Activated CD4-positive, alpha-beta T cell treated with anti-CD3 and anti-CD28 coated beads, Interleukin-2, amount 10 ng/mL, durations not matched to agents 24 days and 14 days (primary cell): Measurements from ENCODE around the gene PDE8B. TPM values are rescaled to one million over a fixed set of nuclear protein-coding genes. Genes with fewer than 3 reads are reported as not detected.

Source experiments
- DNase-seq: peaks from one replicate; pipeline ENCODE4 v3.0.0; 2022
- H3K27ac Mint-ChIP-seq: one replicate; pipeline ENCODE4 v1.8.0; 2022; ENCODE audit warnings: mild to moderate bottlenecking, mixed read lengths
- H3K27me3 Mint-ChIP-seq: one replicate; pipeline ENCODE4 v1.8.0; 2022; ENCODE audit warnings: mixed read lengths
- H3K36me3 Mint-ChIP-seq: one replicate; pipeline ENCODE4 v1.8.0; 2022; ENCODE audit warnings: low read depth, mild to moderate bottlenecking, mixed read lengths
- H3K4me1 Mint-ChIP-seq: one replicate; pipeline ENCODE4 v1.8.0; 2021; ENCODE audit warnings: mixed read lengths
- H3K4me3 Mint-ChIP-seq: one replicate; pipeline ENCODE4 v1.8.0; 2022; ENCODE audit warnings: mild to moderate bottlenecking, moderate library complexity, mixed read lengths
- H3K9me3 Mint-ChIP-seq: one replicate; pipeline ENCODE4 v1.8.0; 2021; ENCODE audit warnings: mixed read lengths
- intact Hi-C: fragments of 100-400 bp; cut with micrococcal nuclease; formaldehyde crosslinking; loops from one replicate; pipeline ENCODE4 v1.15.1; 2023
- total RNA-seq: library from RNA; stranded (reverse); gene quantifications from 2 replicates; pipeline ENCODE4 v1.2.3, GENCODE V29; 2022

The PDE8B gene
- total RNA-seq, 1 donor from 2014 or later: 0.19 TPM

- Mint-ChIP-seq H3K27me3 (peaks cover 12% of the 10 kb centered on the region), H3K4me1 (peaks cover 2% of the 10 kb centered on the region), H3K9me3 (peaks cover 6% of the 10 kb centered on the region), H3K27ac (no peak overlapping the region), H3K4me3 (no peak overlapping the region), H3K36me3 (no peaks in the 10 kb centered on the region)
- intact Hi-C loops: no loop called here
- DNase-seq: no peak
Observed at GRCh38 chr5:77230727-77231470, 20.4 kb downstream of the PDE8B start.

GRCh38 chr5:77231471-77232138, 21.1 kb downstream of the PDE8B start:
- H3K4me3 Mint-ChIP-seq: no peak overlapping the region
- no peaks in the 10 kb centered on the region for H3K36me3 Mint-ChIP-seq
- no peak for DNase-seq
- H3K9me3 Mint-ChIP-seq: peaks cover 11% of the 10 kb centered on the region
- peaks cover 17% of the 10 kb centered on the region for H3K27me3 Mint-ChIP-seq
- no peak overlapping the region for H3K27ac Mint-ChIP-seq
- peaks cover 2% of the 10 kb centered on the region for H3K4me1 Mint-ChIP-seq
- intact Hi-C loops: no loop called here

GRCh38 chr5:77232574-77233358, 22.3 kb downstream of the PDE8B start:
- Mint-ChIP-seq H3K4me3 (no peak overlapping the region), H3K4me1 (peaks cover 2% of the 10 kb centered on the region), H3K27ac (no peak overlapping the region), H3K36me3 (no peaks in the 10 kb centered on the region), H3K27me3 (peaks cover 19% of the 10 kb centered on the region), H3K9me3 (peaks cover 11% of the 10 kb centered on the region)
- no peak for DNase-seq
- intact Hi-C loops: no loop called here

GRCh38 chr5:77235846-77236721, 25.6 kb downstream of the PDE8B start:
- Mint-ChIP-seq H3K9me3 (peaks cover 6% of the 10 kb centered on the region), H3K27ac (no peak overlapping the region), H3K4me1 (no peaks in the 10 kb centered on the region), H3K27me3 (peaks cover 32% of the 10 kb centered on the region), H3K4me3 (no peak overlapping the region), H3K36me3 (no peaks in the 10 kb centered on the region)
- intact Hi-C loops: no loop called here
- no peak for DNase-seq

- no peaks in the 10 kb centered on the region for H3K36me3 Mint-ChIP-seq
- H3K27ac Mint-ChIP-seq: no peak overlapping the region
- DNase-seq: no peak
- no peaks in the 10 kb centered on the region for H3K4me1 Mint-ChIP-seq
- peaks cover 28% of the 10 kb centered on the region for H3K27me3 Mint-ChIP-seq
- peaks cover 6% of the 10 kb centered on the region for H3K9me3 Mint-ChIP-seq
- no peak overlapping the region for H3K4me3 Mint-ChIP-seq
- intact Hi-C loops: no loop called here
Observed at GRCh38 chr5:77239126-77239741, 28.8 kb downstream of the PDE8B start.

DNA sequence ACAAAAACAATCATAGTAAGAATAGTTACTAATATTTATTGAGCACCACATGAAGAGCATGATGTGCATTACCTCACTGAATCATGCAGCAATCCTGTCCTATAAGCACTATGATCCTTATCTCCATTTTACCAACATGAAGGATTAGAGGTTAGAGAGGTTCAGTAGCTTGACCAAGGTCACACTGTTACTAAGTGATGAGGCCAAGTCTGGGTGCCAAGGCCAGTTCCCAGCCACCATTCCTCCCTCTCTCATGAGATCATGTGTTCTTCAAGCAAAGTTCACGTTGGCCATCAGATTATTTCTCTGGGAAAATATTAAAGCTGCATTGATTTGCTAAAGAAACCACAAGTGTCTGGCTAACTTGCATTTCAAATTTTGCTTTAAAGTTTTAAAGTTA, 31.0 kb downstream of the PDE8B start:
- Mint-ChIP-seq H3K27me3 (peaks cover 22% of the 10 kb centered on the region), H3K36me3 (no peaks in the 10 kb centered on the region)
- intact Hi-C loops: no loop called here

DNA sequence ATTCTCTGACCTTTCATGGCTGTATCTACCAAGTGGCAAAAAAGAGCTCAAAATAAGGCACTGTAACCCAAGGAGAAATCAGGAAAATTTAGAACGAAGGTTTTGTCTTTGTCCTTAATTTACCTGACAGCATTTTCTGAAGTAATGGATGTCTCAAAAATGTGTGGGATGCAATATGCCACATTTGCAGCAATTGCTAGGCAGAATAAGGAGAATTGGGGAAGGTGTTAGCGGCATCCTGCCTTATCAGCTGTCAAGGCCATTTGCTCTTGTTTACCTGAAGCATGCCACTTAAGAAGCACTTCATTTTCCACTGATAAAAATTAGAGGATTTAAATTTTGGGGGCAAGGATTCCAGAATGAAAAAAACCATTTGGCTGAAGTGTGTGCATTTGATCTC, 39.0 kb downstream of the PDE8B start:
- no peaks in the 10 kb centered on the region for H3K9me3 Mint-ChIP-seq
- peaks cover 30% of the 10 kb centered on the region for H3K27me3 Mint-ChIP-seq

More for the DNA sequence above, 31.0 kb downstream of the PDE8B start:
- DNase-seq: no peak
- no peak overlapping the region for H3K27ac Mint-ChIP-seq
- no peaks in the 10 kb centered on the region for H3K4me1 Mint-ChIP-seq
- no peak overlapping the region for H3K4me3 Mint-ChIP-seq
- H3K9me3 Mint-ChIP-seq: peaks cover under 1% of the 10 kb centered on the region

GRCh38 chr5:77250021-77250420, 39.5 kb downstream of the PDE8B start:
- Mint-ChIP-seq H3K4me3 (no peak overlapping the region), H3K27me3 (peaks cover 34% of the 10 kb centered on the region), H3K9me3 (no peaks in the 10 kb centered on the region), H3K36me3 (no peaks in the 10 kb centered on the region), H3K27ac (no peak overlapping the region), H3K4me1 (no peaks in the 10 kb centered on the region)
- DNase-seq: no peak
- intact Hi-C loops: no loop called here

More for the DNA sequence above, 39.0 kb downstream of the PDE8B start:
- Mint-ChIP-seq H3K4me1 (no peaks in the 10 kb centered on the region), H3K27ac (no peak overlapping the region), H3K36me3 (no peaks in the 10 kb centered on the region), H3K4me3 (no peak overlapping the region)
- intact Hi-C loops: no loop called here
- DNase-seq: no peak

DNA sequence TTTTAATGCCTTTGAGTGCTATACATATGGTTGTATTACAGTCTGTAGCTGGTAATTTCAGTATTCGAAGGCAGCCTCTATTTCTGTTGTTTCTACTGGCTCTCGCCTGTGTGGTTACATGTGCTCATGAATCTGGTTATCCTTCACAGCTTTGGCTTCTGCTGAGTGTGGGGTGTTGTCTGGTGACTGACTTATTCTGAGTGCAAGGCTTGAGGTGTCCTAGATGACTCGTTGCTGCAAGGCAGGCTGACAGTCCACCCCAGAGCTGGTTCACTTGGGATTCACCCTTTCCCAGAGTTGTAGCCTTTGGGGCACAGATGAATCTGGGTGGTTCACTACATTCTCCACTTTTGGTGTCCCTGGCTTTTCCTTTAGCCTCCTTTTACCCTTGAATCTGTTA, 41.4 kb downstream of the PDE8B start:
- no peak for DNase-seq
- Mint-ChIP-seq H3K4me3 (no peak overlapping the region), H3K27ac (no peak overlapping the region), H3K36me3 (no peaks in the 10 kb centered on the region), H3K4me1 (no peaks in the 10 kb centered on the region), H3K9me3 (no peaks in the 10 kb centered on the region), H3K27me3 (peaks cover 41% of the 10 kb centered on the region)
- intact Hi-C loops: no loop called here

- Mint-ChIP-seq H3K27ac (no peak overlapping the region), H3K9me3 (no peaks in the 10 kb centered on the region), H3K4me1 (peaks cover 8% of the 10 kb centered on the region), H3K27me3 (peaks cover 30% of the 10 kb centered on the region), H3K4me3 (no peak overlapping the region), H3K36me3 (no peaks in the 10 kb centered on the region)
- DNase-seq: no peak
- intact Hi-C loops: no loop called here
Observed at GRCh38 chr5:77255617-77256016, 45.1 kb downstream of the PDE8B start.

GRCh38 chr5:77256406-77256805, 45.9 kb downstream of the PDE8B start:
- no peaks in the 10 kb centered on the region for H3K9me3 Mint-ChIP-seq
- H3K36me3 Mint-ChIP-seq: no peaks in the 10 kb centered on the region
- intact Hi-C loops: no loop called here
- H3K4me1 Mint-ChIP-seq: peaks cover 8% of the 10 kb centered on the region
- no peak for DNase-seq
- peaks cover 29% of the 10 kb centered on the region for H3K27me3 Mint-ChIP-seq
- H3K27ac Mint-ChIP-seq: no peak overlapping the region
- no peak overlapping the region for H3K4me3 Mint-ChIP-seq

GRCh38 chr5:77258652-77259051, 48.2 kb downstream of the PDE8B start:
- DNase-seq: no peak
- no peaks in the 10 kb centered on the region for H3K36me3 Mint-ChIP-seq
- peaks cover 15% of the 10 kb centered on the region for H3K27me3 Mint-ChIP-seq
- H3K27ac Mint-ChIP-seq: no peak overlapping the region
- no peaks in the 10 kb centered on the region for H3K9me3 Mint-ChIP-seq
- peaks cover 8% of the 10 kb centered on the region for H3K4me1 Mint-ChIP-seq
- intact Hi-C loops: loop anchor here (2.0 kb wide), 2 partner anchors 70 to 120 kb away; no protein-coding TSS in a partner anchor
- no peak overlapping the region for H3K4me3 Mint-ChIP-seq

DNA sequence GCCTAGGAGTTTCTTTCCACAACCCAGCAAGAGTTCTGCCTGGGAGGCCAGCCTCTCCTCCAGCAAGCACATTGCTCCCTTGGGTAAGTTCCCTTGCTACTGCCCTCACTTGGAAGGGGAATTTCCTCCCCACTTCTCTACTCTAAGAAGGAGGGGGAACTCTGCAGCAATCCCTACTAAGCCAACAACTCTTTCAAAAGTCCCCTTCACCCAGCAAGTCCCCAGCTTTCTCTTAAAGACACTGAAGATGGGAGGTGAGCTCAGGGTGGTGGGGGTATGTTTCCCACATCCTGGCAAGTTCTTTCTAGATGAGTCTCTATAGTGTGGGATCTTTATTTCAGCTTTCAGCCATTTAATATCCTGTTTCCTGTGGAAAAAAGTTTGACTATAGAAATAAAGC, 49.0 kb downstream of the PDE8B start:
- intact Hi-C loops: loop anchor here (2.0 kb wide), 2 partner anchors 69 to 119 kb away; no protein-coding TSS in a partner anchor
- DNase-seq: no peak
- no peaks in the 10 kb centered on the region for H3K9me3 Mint-ChIP-seq
- H3K4me1 Mint-ChIP-seq: peaks cover 8% of the 10 kb centered on the region
- H3K4me3 Mint-ChIP-seq: no peak overlapping the region
- H3K36me3 Mint-ChIP-seq: no peaks in the 10 kb centered on the region
- peaks cover 13% of the 10 kb centered on the region for H3K27me3 Mint-ChIP-seq
- peak overlapping the region; percentile 64 for H3K27ac Mint-ChIP-seq
